SIG-M5 (cell line): ENCODE measurements around the gene UNC13C.
"Not testable (repeated sequence)": the region's sequence is repeated elsewhere in the genome, so short reads cannot be mapped to it uniquely, and the experiment has no call there.

Experiments used
- DNase-seq: peaks from one replicate; lab custom pipeline; 2025; lab: John Stamatoyannopoulos, UW

UNC13C gene

DNA sequence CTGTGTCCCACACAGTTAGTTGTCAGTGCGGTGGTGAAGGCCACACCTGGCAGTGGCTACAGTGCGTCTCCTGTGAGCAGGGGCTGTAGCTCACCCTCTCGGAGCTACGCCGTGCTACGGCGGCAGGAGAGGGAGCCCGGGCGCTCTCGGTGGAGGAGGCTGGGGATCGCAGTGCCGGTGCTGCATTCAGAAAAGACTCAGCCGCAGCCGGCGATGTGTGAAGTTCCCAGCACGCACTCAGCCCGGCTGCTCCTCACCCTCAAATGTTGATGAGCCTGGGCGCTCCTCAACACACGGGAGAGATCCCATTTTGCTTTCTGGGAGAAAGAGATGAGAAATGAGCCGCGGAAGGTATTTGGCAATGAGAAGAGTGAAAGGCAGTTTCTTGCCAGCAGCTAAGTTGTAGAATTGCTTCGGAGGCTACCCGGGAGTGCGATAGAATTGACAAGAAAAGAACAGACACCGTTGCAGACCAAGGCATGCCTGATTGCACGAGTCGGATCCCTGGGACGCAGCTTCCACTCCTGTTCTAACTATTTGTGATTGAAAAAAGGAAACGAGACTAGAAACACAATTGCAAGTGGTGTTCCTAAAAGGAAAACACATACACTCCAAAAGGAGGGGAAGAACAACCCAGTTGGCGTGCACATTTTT is at the start of gene UNC13C:
TSS of gene UNC13C (plus strand) at position 189 of the 654 bp plus-strand sequence. CDS start 34,463 bp downstream, outside the sequence.
- no peak for DNase-seq

GRCh38 chr15:53936137-53936536 is 42.1 kb upstream of the UNC13C start:
- DNase-seq = no peak

- DNase-seq = not testable (repeated sequence)
Measured at GRCh38 chr15:53937632-53938031, 40.6 kb upstream of the UNC13C start.

GRCh38 chr15:53950572-53950971 is 27.7 kb upstream of the UNC13C start:
- no peak for DNase-seq

DNA sequence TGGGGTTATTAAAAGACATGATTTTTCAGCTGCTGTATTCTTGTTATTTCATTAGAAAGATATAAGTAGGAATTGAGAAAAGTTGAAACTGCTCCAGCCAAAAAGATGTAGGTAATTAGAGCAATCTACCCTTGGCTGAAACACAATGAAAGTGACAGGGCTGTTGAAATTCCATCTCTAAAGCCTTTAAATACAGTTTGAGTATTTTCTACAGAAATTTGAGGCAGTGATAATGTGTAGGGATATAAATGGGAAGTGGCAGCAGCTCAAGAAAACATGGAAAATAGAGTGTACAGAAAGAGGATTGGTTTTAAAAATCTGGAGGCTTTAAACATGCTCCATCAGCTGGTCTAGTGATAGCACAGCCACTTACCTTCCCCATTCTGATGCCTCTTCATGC is 22.8 kb upstream of the UNC13C start:
- no peak for DNase-seq

- DNase-seq = no peak
Measured at GRCh38 chr15:53962646-53963561, 15.3 kb upstream of the UNC13C start.

- DNase-seq = no peak
Measured at GRCh38 chr15:53963801-53964200, 14.4 kb upstream of the UNC13C start.

GRCh38 chr15:53974121-53974520 is 4.1 kb upstream of the UNC13C start:
- no peak for DNase-seq

DNA sequence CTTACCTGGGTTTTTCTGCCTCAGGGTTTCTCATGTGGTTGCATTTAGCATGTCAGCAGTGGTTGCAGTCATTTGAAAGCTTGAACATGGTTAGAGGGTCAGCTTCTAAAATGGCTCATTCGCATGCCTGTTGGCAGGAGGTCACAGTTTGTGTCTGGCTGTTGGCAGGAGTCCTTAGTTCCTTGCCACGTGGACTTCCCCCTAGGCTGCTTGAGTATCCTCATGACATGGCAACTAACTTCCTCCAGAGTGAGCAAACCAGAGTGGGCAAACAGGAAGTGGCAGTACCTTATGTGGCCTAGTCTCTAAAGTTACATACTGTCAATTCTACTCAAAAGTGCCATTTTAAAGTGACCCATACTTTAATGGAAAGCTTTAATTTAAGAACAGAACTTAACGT is 3.4 kb upstream of the UNC13C start:
- DNase-seq = no peak

DNA sequence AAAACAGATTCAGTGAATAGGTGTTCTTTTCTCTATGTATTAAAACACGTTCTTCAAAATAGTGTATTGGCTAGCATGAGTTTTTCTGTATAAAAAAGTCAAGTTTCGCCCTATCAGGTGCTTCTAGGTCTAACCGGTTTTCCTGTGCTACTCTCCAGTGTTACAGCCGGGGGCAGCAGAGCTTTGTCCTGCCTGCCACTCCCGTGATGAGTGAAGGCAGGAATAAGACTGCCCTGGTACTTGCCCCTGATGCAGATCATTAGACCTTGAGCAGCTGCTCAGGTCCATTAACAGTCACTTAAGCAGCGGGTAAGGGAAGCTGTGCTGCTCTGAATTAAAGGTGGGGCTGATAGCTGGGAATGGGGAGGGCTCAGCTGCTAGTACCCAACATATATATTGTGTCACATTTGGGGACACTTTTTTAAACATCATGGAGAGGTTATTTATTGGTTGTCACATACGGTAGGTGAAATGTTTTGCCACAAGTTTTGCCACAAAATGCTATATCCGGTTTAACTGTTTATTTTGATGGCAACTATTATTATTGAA is 1.3 kb upstream of the UNC13C start:
- DNase-seq = no peak

GRCh38 chr15:53979051-53979788 is 979 bp downstream of the UNC13C start:
- no peak for DNase-seq

DNA sequence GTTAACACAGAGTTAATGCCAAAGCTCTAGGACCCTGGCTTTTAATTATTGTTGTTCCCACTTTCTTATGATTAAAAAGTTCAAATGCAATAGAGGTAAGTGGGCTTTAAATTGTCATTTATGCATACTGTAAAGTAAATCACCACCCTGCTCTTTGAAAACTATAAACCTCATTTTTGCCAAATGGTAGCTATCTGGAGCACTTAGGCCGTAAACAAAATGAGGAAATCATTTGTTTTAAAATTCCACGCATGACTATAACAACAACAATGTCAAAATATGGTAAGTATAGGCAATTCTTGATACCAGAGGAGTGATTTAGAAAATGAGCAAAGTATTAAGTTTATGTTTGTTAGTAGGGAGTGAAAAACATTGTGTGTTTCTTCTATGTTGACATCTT is 1.8 kb downstream of the UNC13C start:
- no peak for DNase-seq

DNA sequence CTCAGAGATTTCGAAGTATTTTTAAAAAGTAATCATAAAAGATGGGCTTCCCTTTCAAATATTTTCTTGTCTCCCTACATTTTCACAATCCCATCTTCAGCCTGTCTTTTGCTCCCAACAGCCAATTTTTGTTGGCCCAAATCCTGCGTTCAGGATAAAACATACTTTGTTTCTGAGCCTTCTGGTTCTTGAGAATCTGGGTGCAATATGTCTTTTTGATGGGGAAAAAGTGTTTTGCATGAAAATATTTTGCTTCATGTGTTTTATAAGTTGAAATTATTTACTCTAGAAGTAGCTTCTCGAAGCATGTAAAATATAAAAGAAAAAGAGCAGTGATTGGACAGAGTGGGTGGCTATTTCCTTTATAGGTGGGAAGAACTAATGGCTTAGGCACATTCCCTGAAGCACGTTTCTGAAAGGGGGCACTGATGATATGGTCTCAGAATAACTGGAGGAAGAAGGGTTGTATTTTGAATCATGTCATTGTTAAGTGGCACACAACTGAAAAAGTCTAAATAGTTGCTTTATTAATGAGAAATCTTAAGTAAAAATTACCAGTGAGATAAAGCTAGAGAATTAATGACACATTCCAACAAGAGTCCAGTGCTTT is 3.9 kb downstream of the UNC13C start:
- DNase-seq = no peak

DNA sequence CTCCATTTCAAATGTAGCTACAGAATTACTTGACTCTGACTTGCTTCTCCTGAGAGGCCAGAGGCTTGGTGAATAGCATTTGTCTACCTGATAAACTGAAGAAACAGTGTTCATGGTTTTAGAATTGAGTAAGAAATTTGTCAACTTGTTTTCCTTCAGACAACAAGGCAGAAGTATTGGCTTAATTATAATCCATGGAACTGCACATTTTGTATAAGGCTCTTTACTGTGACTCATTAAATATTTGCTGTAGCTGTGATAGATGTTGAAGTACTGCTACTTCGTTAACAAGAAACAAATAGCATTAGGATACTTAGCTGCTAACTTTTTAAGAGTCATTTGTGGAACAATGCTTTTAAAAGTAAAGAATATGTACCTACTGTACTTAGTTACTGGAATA is 4.6 kb downstream of the UNC13C start:
- DNase-seq = no peak

DNA sequence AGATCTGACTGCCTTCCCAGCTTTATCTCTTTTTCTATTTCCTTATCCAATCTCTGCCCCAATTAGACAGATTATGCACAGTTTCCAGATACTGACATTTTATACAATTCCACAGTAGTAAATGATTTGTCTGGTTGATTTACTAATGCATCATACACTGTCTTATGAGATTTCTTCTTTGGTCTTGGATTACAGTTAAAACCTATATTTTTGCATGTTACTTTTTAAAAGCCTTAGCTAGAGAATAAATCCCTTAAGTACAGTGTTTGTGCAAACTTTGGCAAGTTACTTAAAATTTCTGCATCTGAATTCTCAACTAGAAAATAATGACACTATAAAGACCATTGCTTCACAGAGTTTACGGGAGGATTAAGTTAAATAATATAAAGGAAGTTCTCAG is 6.0 kb downstream of the UNC13C start:
- DNase-seq = no peak

GRCh38 chr15:53985562-53985961 is 7.3 kb downstream of the UNC13C start:
- no peak for DNase-seq

GRCh38 chr15:53987480-53987879 is 9.2 kb downstream of the UNC13C start:
- no peak for DNase-seq

GRCh38 chr15:54007256-54007655 is 29.0 kb downstream of the UNC13C start:
- DNase-seq = no peak

GRCh38 chr15:54011656-54012055 is 33.4 kb downstream of the UNC13C start:
- no peak for DNase-seq

GRCh38 chr15:54014067-54014655 is 35.9 kb downstream of the UNC13C start:
- DNase-seq = no peak

DNA sequence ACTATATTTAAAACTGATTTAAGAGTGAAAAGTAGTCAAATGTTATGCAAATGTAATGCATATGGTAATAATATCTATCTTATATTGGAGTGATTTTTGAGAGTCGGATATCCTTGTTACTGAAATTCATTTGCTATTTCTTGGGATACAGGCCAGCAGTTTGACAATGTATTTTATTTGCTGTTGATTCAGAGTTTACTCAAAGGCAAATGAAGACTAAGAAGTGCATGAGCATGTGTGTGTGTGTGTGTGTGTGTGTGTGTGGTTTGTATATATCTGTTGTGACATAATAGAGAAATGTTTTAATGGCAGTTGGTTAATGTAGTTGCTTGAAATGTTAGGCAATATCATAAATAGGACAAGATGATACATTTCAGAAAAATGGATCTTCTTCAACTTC is 39.0 kb downstream of the UNC13C start:
- DNase-seq = no peak

DNA sequence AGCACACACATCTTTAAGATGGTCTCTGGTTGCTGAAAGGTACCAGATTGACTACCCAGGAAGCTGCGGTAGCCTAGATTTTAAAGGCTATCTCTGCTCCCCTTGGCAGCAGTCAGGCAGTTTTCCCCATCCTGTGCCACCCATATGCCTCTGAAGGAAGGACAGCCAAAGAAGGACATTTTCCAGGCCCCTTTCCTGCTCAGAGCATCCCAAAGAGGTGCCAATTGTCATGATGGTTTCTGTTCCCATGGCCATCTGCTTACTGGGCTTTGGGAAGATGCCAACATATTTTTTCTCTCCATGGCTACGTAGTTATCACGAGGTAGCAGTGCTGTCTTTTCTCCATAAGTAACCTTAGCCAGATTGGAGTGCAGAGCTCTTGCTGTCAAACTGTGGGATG is 39.7 kb downstream of the UNC13C start:
- no peak for DNase-seq
